ENCODE measurements around the gene DEFB124. TPM values are rescaled to one million over a fixed set of nuclear protein-coding genes. Genes with fewer than 3 reads are reported as not detected.
"Not testable (repeated sequence)": the region's sequence is repeated elsewhere in the genome, so short reads cannot be mapped to it uniquely, and the experiment has no call there.

Gene DEFB124
- total RNA-seq, 8 experiments from 2014 or later, result not detected

GRCh38 chr20:31505903-31506302 is 31.0 kb upstream of the DEFB124 start:
- WGBS, 10 experiments, result 58 to 100% (median 75%) methylated on average over 1 of the region's 1 CpG; no CpG with 5 or more reads in 1 of the 10 experiments
- in situ Hi-C loops (cut with MboI; ENCODE audit: low pct_unique_long_range_greater_than_20kb in 2 of 9, low sequenced_read_pairs in 9 of 9, unreplicated experiment in 9 of 9), result no loop called here
- Histone ChIP-seq H3K4me3 (no peak overlapping the region), H3K4me1 (replicated peaks in 1 of 2) (no peaks in the 10 kb centered on the region), H3K27ac (no peak overlapping the region)
- no peak for ATAC-seq (replicated peaks in 6 of 8)

- in situ Hi-C loops (cut with MboI; ENCODE audit: low pct_unique_long_range_greater_than_20kb in 2 of 9, low sequenced_read_pairs in 9 of 9, unreplicated experiment in 9 of 9); H3K4me3 ChIP-seq; H3K4me1 ChIP-seq (replicated peaks in 1 of 2); H3K27ac ChIP-seq: not testable (repeated sequence)
- WGBS, 10 experiments, result 19 to 100% (median 35%) methylated on average over 1 to 13 of the region's 20 CpGs
- peak; percentile 87 to 98 (median 95) for ATAC-seq (replicated peaks in 6 of 8)
These were observed 28.2 kb upstream of the DEFB124 start for GRCh38 chr20:31502884-31503673.

GRCh38 chr20:31500527-31500926 is 25.6 kb upstream of the DEFB124 start:
- ATAC-seq (replicated peaks in 6 of 8), result no peak
- 20 to 40% (median 40%) methylated on average over 1 of the region's 1 CpG; no CpG with 5 or more reads in 7 of the 10 experiments for WGBS, 10 experiments
- Histone ChIP-seq H3K27ac (no peak overlapping the region), H3K4me1 (replicated peaks in 1 of 2) (no peaks in the 10 kb centered on the region), H3K4me3 (no peak overlapping the region)
- in situ Hi-C loops (cut with MboI; ENCODE audit: low pct_unique_long_range_greater_than_20kb in 2 of 9, low sequenced_read_pairs in 9 of 9, unreplicated experiment in 9 of 9), result no loop called here

DNA sequence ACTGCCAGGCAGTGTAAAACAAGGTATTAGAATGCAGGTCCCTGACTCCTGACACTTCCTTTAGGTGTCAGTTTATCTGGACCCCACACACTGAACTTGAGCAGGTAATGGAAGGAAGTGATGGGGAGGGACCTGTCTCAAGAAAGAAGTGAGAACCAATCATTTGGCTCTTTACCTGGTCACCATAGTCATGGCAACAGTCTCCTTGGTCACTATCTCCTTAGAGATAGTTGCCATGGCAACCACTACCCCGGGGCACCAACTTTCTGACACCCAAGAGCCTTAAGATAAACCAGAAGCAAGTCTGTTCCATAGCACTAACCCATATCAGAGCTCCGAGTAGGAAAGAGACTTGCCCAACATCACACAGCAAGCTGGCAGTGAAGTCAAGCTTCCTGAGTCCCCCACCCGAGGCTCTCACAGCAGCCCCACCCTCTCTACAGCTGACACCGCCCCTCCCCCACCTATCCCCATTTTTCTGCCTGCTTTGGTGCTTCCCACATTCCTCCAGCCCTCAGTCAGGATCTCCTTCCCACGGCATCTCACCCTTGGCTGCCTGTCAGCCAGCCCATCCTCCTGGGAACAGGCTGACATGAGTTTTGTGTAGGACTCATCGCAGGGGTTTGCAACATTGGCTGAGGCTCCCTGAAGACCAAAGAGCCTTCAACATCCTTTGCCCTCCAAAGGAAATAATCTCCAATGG is 23.1 kb upstream of the DEFB124 start:
- in situ Hi-C loops (cut with MboI; ENCODE audit: low pct_unique_long_range_greater_than_20kb in 2 of 9, low sequenced_read_pairs in 9 of 9, unreplicated experiment in 9 of 9), result no loop called here
- Histone ChIP-seq H3K4me3 (no peak overlapping the region), H3K4me1 (replicated peaks in 1 of 2) (no peaks in the 10 kb centered on the region), H3K27ac (no peak overlapping the region)
- 17 to 100% (median 50%) methylated on average over 1 to 2 of the region's 6 CpGs; no CpG with 5 or more reads in 7 of the 10 experiments for WGBS, 10 experiments
- ATAC-seq (replicated peaks in 6 of 8), result no peak

DNA sequence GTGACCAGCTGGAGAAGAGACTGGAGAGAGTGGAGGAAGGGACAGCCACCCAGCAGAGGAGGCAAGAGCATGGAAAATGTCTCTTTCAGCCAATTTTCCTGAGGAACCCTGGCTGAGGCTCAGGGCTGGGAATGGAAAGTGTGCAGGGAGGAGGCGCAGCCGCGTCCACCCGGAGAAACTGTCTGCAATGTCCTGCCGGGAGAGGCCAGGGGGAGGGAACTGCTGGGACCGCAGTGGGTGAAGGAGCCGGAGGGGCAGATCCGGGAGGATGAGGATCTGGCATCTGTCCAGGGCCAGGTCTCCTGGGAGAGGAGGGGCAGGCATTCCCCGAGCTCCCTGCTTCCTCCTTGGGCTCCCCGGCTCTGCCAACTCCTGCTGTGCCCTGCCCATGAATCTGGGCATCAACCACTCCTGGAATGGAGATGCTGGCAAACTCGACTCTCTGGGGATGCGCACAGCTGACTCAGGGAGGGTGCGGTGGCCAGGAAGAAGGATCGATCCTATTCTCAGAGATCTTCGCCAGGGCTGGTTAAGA is 21.9 kb upstream of the DEFB124 start:
- Histone ChIP-seq H3K27ac (no peak overlapping the region), H3K4me1 (replicated peaks in 1 of 2) (no peaks in the 10 kb centered on the region), H3K4me3 (no peak overlapping the region)
- ATAC-seq (replicated peaks in 6 of 8), result peak in 5 of 8 experiments; percentile 39 to 89 (median 65)
- in situ Hi-C loops (cut with MboI; ENCODE audit: low pct_unique_long_range_greater_than_20kb in 2 of 9, low sequenced_read_pairs in 9 of 9, unreplicated experiment in 9 of 9), result no loop called here
- WGBS, 10 experiments, result 0 to 73% (median 30%) methylated on average over 2 to 10 of the region's 15 CpGs; no CpG with 5 or more reads in 3 of the 10 experiments

DNA sequence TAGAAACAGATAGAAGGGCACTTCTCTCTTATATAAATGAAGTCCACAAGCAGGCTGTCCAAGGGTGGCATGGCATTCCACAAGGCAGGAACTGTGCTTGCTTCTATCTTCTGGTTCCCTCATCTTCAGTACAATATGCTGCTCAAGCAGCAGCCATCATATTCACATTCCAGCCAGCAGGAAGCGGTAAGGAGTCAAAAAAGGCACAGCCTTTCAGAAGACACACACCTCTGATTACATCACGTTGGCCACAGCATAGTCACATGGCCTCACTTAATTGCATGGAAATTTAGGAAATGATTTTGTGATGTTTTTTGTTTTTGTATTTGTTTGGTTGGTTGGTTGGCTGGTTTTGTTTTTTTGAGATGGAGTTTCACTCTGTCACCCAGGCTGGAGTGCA is 19.2 kb upstream of the DEFB124 start:
- Histone ChIP-seq H3K4me1 (replicated peaks in 1 of 2) (no peaks in the 10 kb centered on the region), H3K4me3 (no peak overlapping the region), H3K27ac (no peak overlapping the region)
- ATAC-seq (replicated peaks in 6 of 8), result peak in 3 of 8 experiments; percentile 41 to 73 (median 69)
- in situ Hi-C loops (cut with MboI; ENCODE audit: low pct_unique_long_range_greater_than_20kb in 2 of 9, low sequenced_read_pairs in 9 of 9, unreplicated experiment in 9 of 9), result no loop called here
- 0 to 80% (median 48%) methylated on average over 1 to 2 of the region's 2 CpGs; no CpG with 5 or more reads in 5 of the 10 experiments for WGBS, 10 experiments

DNA sequence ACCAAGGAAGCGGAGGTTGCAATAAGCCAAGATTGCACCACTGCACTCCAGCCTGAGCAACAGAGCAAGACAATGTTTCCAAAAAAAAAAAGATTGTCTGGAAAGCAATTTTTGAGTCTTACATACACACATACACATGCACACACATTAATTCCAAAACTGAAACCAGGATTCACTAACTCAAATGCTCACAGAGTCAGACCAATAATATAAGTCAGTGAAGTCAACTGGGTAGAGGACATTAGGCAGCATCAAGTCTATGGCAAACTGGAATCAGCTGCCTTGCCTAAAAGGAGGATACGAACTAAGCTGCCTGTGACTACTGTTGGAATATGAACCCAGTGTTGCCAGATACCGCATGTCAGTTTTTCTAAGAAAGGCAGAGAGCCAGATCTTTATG is 15.8 kb upstream of the DEFB124 start:
- Histone ChIP-seq H3K27ac (no peak overlapping the region), H3K4me1 (replicated peaks in 1 of 2) (peaks cover 0 to 11% of the 10 kb centered on the region in 2 donors), H3K4me3 (no peak overlapping the region)
- in situ Hi-C loops (cut with MboI; ENCODE audit: low pct_unique_long_range_greater_than_20kb in 2 of 9, low sequenced_read_pairs in 9 of 9, unreplicated experiment in 9 of 9), result no loop called here
- no peak for ATAC-seq (replicated peaks in 6 of 8)
- 57 to 100% (median 87%) methylated on average over 1 to 3 of the region's 3 CpGs; no CpG with 5 or more reads in 2 of the 10 experiments for WGBS, 10 experiments

DNA sequence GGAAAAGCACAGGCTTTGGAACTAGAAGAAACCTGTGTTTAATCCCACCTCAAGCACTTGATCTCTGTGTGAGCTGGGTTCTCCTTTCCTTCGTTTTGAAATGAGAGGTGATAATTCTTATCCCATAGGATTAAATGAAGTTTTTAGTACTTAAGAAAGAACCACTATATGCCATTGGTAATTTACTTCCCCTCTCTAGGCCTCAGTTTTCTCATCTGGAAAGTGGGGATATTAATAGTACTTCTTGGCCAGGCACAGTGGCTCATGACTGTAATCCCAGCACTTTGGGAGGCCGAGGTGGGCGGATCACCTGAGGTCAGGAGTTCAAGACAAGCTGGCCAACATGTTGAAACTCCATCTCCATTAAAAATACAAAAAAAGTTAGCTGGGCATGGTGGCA is 14.2 kb upstream of the DEFB124 start:
- in situ Hi-C loops (cut with MboI; ENCODE audit: low pct_unique_long_range_greater_than_20kb in 2 of 9, low sequenced_read_pairs in 9 of 9, unreplicated experiment in 9 of 9), result no loop called here
- no peak for ATAC-seq (replicated peaks in 6 of 8)
- H3K4me3 ChIP-seq, result no peak overlapping the region
- WGBS, 10 experiments, result 29 to 80% (median 53%) methylated on average over 1 to 3 of the region's 3 CpGs
- H3K4me1 ChIP-seq (replicated peaks in 1 of 2), result peaks cover 0 to 11% of the 10 kb centered on the region in 2 donors
- no peak overlapping the region for H3K27ac ChIP-seq

DNA sequence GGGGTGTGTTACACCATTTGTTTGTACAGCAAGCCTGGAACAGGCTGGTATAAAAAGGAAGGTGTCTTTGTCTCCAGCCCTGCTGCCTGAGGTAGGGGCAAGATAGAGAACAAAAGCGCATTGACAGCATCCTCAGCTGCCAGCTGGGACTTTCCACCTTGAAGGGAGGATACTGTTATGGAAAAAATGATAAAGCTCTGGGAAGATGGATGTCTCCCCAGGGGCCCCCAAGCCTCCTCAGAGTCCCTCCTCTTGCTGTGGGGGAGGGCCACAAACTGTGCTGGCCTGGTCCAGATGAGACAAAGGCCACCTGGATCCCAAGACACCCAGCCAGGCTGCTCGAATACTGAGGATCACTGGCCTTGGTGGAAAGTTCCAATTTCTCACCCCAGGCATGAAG is 13.2 kb upstream of the DEFB124 start:
- peak in 3 of 8 experiments; percentile 71 to 73 (median 72) for ATAC-seq (replicated peaks in 6 of 8)
- H3K4me3 ChIP-seq, result no peak overlapping the region
- peak overlapping the region in 1 of 2 donors; percentile 75 for H3K27ac ChIP-seq
- peaks cover 0 to 11% of the 10 kb centered on the region in 2 donors for H3K4me1 ChIP-seq (replicated peaks in 1 of 2)
- in situ Hi-C loops (cut with MboI; ENCODE audit: low pct_unique_long_range_greater_than_20kb in 2 of 9, low sequenced_read_pairs in 9 of 9, unreplicated experiment in 9 of 9), result no loop called here
- 80 to 100% methylated on average over 1 of the region's 2 CpGs; no CpG with 5 or more reads in 8 of the 10 experiments for WGBS, 10 experiments

DNA sequence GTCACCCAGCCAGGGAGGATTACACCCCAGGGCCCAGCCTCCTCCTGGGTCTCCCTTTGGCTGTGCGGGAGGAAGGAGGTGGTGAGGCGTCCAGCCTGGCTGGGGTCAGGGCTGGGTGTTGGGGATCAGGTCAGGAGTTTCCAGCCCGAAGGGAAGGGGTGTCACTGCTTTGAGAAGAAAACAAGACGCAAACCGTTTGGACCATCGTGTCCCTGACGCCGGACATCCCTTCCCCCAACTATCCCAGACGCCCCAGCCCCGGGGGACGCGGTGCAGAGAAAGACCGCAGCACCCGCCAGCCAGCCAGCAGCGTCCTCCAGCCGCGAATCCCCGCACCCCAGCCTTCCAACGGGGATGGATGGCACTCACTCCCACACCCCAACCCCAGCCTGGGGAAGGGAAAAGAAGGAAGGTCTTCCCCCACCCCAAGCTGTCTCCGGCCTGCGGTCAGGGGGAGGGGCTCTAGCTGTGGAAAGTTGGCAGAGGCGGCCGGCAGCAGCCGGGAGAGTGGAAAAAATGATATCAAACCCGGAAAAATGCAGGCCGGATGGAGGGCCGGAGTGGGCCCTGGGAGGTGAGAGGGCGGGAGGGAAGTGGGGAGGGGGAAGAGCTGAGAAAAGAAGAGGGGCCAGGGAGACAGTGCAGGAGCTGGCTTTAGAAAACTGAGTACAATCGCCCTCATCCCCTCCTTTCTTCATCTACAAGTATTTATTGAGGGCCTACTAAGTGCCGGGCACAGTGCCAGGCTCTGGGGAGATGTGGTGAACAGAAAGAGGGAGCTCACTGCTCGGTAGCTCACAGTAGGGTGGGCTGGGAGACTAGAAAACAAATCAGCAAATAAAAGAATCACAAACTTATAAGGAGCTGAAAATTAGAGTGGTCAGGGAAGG is 10.8 kb upstream of the DEFB124 start:
- ATAC-seq (replicated peaks in 6 of 8), result peak in 6 of 8 experiments; percentile 26 to 74 (median 60)
- in situ Hi-C loops (cut with MboI; ENCODE audit: low pct_unique_long_range_greater_than_20kb in 2 of 9, low sequenced_read_pairs in 9 of 9, unreplicated experiment in 9 of 9), result no loop called here
- Histone ChIP-seq H3K4me3 (no peak overlapping the region), H3K27ac (no peak overlapping the region), H3K4me1 (replicated peaks in 1 of 2) (peaks cover 0 to 11% of the 10 kb centered on the region in 2 donors)
- WGBS, 10 experiments, result 0 to 67% (median 13%) methylated on average over 1 to 4 of the region's 31 CpGs; no CpG with 5 or more reads in 6 of the 10 experiments

- peak in 5 of 8 experiments; percentile 9 to 70 (median 22) for ATAC-seq (replicated peaks in 6 of 8)
- Histone ChIP-seq H3K27ac (peak overlapping the region in 1 of 2 donors; percentile 44), H3K4me3 (no peak overlapping the region), H3K4me1 (replicated peaks in 1 of 2) (peaks cover 0 to 11% of the 10 kb centered on the region in 2 donors)
- in situ Hi-C loops (cut with MboI; ENCODE audit: low pct_unique_long_range_greater_than_20kb in 2 of 9, low sequenced_read_pairs in 9 of 9, unreplicated experiment in 9 of 9), result no loop called here
- 44 to 90% (median 77%) methylated on average over 2 to 10 of the region's 36 CpGs; no CpG with 5 or more reads in 7 of the 10 experiments for WGBS, 10 experiments
These were observed 9.1 kb upstream of the DEFB124 start for GRCh38 chr20:31484001-31484400.

DNA sequence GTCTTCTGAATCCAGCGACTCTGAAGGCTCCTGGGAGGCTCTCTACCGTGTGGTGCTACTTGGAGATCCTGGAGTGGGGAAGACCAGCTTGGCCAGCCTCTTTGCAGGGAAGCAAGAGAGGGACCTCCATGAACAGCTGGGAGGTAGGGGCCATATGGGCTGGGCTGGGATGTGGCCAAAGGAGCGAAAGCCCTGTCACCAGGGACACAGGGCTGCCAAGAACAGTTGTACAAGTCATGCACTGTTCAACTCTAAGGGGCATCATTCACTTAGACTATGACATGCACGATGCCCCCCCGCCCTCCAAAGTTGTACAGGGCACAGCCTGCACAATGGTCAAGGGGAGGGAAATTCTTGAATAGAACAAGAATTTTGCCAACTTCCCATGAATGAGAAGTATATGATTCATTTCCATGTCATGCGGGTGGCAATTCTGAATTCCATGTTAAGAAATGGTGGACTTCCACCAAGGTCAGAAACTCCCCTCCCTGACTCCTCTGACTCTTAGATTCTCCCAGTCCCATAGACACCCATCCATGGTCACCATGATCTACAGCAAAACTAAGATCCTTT is 1.8 kb upstream of the DEFB124 start:
- in situ Hi-C loops (cut with MboI; ENCODE audit: low pct_unique_long_range_greater_than_20kb in 2 of 9, low sequenced_read_pairs in 9 of 9, unreplicated experiment in 9 of 9), result no loop called here
- Histone ChIP-seq H3K27ac (no peak overlapping the region), H3K4me3 (no peak overlapping the region), H3K4me1 (replicated peaks in 1 of 2) (peaks cover 0 to 6% of the 10 kb centered on the region in 2 donors)
- no peak for ATAC-seq (replicated peaks in 6 of 8)
- 0 to 82% (median 60%) methylated on average over 1 to 3 of the region's 6 CpGs; no CpG with 5 or more reads in 5 of the 10 experiments for WGBS, 10 experiments
